Central memory CD8-positive, alpha-beta T cell (primary cell): ENCODE data around the gene MRPL34.
"Not testable (repeated sequence)": the region's sequence is repeated elsewhere in the genome, so short reads cannot be mapped to it uniquely, and the experiment has no call there.

Source experiments
- ATAC-seq: fragments of 150-1000 bp; cut with Tn5 transposase; replicated peaks from 2 replicates; pipeline ENCODE4 v1.10.0; 2022; ENCODE audit warnings: mild to moderate bottlenecking, moderate FRiP score, moderate number of reproducible peaks; ENCODE audit not compliant: poor library complexity, severe bottlenecking; ENCODE audit errors: extremely low read depth
- DNase-seq, 2 donors: peaks; one replicate each; pipeline ENCODE4 v3.0.0; 2021; ENCODE audit warnings: low spot score in 2 of 2
- H3K27ac Mint-ChIP-seq: one replicate; pipeline ENCODE4 v1.8.0; 2022; ENCODE audit warnings: low read depth, mild to moderate bottlenecking, moderate library complexity, mixed read lengths
- H3K27me3 Mint-ChIP-seq: one replicate; pipeline ENCODE4 v1.8.0; 2022; ENCODE audit warnings: mixed read lengths
- H3K36me3 Mint-ChIP-seq: one replicate; pipeline ENCODE4 v1.8.0; 2022; ENCODE audit warnings: mild to moderate bottlenecking, moderate library complexity, mixed read lengths; ENCODE audit not compliant: insufficient read depth
- H3K4me1 Mint-ChIP-seq: one replicate; pipeline ENCODE4 v1.8.0; 2022; ENCODE audit warnings: mixed read lengths
- H3K4me3 Mint-ChIP-seq: one replicate; pipeline ENCODE4 v1.8.0; 2022; ENCODE audit warnings: mild to moderate bottlenecking, moderate library complexity, mixed read lengths
- H3K9me3 Mint-ChIP-seq: one replicate; pipeline ENCODE4 v1.8.0; 2022; ENCODE audit warnings: mixed read lengths

The MRPL34 gene

GRCh38 chr19:17292301-17293074, 13.2 kb upstream of the MRPL34 start:
- Mint-ChIP-seq H3K27ac (no peak overlapping the region), H3K27me3 (no peaks in the 10 kb centered on the region), H3K9me3 (no peaks in the 10 kb centered on the region), H3K4me3 (peak overlapping the region; percentile 84), H3K36me3 (peaks cover 2% of the 10 kb centered on the region), H3K4me1 (no peaks in the 10 kb centered on the region)
- ATAC-seq (peak; percentile 96), DNase-seq (peak; percentile 65 to 75)

DNA sequence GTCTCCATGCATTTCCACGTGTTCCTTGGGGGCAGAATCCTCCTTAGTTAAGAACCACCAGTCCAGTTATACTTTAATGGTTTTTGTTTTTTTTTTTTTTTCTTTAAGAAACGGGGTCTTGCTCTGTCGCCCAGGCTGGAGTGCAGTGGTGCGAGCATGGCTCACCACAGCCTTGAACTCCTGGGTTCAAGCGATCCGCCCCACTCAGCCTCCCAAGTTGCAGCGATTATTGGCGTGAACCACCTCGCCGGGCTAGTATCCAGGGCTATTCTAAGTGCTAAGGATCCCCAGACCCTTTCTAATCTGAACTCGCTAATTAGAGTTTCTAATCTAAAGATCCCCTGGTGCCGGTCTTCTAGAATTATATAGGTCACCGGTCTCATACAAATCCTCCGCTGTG, 12.1 kb upstream of the MRPL34 start:
- Mint-ChIP-seq H3K27me3 (no peaks in the 10 kb centered on the region), H3K9me3 (no peaks in the 10 kb centered on the region), H3K27ac (no peak overlapping the region), H3K4me3 (no peak overlapping the region), H3K36me3 (peaks cover 2% of the 10 kb centered on the region), H3K4me1 (no peaks in the 10 kb centered on the region)
- ATAC-seq (no peak), DNase-seq (no peak)

DNA sequence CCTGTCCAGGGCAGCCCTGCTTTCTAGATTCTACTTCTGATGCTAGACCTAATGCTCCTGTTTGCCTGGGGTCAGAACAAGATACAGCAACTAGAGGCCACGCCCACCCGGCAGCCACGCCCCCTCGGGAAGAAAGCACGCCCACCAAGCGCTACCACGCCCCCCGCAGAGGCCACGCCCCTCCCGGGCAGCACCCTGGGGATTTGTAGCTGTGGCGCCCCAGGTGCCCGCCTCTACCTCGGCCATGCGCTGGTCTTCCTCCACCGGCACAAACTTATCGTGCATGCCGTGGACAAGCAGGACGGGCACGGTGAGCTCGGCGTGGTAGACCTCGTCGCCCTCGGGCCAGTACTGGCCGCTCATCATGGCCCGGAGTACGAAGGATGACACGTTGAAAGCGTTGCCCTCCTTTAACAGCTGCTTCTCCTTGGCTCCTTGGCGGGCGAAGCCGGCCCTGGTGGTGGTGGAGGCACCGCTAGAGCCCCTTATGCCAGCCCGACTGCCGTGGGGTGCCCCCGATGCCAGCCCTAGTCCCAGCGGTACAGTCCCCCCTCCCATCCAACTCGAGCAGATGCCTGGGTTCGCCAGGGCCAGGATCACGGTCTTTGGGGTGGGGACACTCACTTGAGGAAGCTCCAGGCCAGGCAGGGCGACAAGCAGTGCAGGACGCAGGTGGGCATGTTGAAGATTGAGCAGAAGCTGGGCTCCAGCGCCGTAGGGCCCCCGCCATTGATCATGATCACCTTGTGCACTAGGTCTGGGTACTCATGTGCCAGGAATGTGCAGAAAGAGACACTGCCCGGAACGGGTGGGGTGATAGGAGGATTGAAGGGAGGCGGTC, 11.4 kb upstream of the MRPL34 start:
- peak; percentile 21 to 32 for DNase-seq
- H3K4me1 Mint-ChIP-seq = no peaks in the 10 kb centered on the region
- ATAC-seq = no peak
- no peak overlapping the region for H3K27ac Mint-ChIP-seq
- peaks cover 2% of the 10 kb centered on the region for H3K36me3 Mint-ChIP-seq
- no peak overlapping the region for H3K4me3 Mint-ChIP-seq
- H3K9me3 Mint-ChIP-seq = no peaks in the 10 kb centered on the region
- H3K27me3 Mint-ChIP-seq = no peaks in the 10 kb centered on the region

DNA sequence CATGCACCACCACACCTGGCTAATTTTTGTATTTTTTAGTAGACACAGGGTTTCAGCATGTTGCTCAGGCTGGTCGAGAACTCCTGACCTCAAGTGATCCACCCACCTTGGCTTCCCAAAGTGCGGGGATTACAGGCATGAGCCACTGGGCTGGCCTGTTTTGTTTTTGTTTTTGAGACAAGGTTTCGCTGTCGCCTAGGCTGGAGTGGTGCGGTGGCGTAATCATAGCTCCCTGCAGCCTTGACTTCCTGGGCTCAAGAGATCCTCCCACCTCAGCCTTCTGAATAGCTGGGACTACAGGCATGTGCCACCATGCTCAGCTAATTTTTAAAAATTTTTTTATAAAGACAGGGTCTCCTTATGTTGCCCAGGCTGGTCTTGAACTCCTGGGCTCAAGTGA, 10.1 kb upstream of the MRPL34 start:
- not testable (repeated sequence) for ATAC-seq, H3K4me1 Mint-ChIP-seq, H3K27me3 Mint-ChIP-seq, DNase-seq, H3K4me3 Mint-ChIP-seq, H3K27ac Mint-ChIP-seq, H3K36me3 Mint-ChIP-seq, H3K9me3 Mint-ChIP-seq

- H3K4me1 Mint-ChIP-seq = no peaks in the 10 kb centered on the region
- H3K36me3 Mint-ChIP-seq = peaks cover 2% of the 10 kb centered on the region
- no peaks in the 10 kb centered on the region for H3K9me3 Mint-ChIP-seq
- DNase-seq = no peak
- ATAC-seq = no peak
- no peaks in the 10 kb centered on the region for H3K27me3 Mint-ChIP-seq
- H3K4me3 Mint-ChIP-seq = no peak overlapping the region
- H3K27ac Mint-ChIP-seq = no peak overlapping the region
Observed at GRCh38 chr19:17296273-17296672, 9.4 kb upstream of the MRPL34 start.

- no peaks in the 10 kb centered on the region for H3K27me3 Mint-ChIP-seq
- H3K9me3 Mint-ChIP-seq = no peaks in the 10 kb centered on the region
- no peak overlapping the region for H3K27ac Mint-ChIP-seq
- no peak overlapping the region for H3K4me3 Mint-ChIP-seq
- no peaks in the 10 kb centered on the region for H3K4me1 Mint-ChIP-seq
- ATAC-seq (no peak), DNase-seq (no peak)
- H3K36me3 Mint-ChIP-seq = peaks cover 2% of the 10 kb centered on the region
Observed at GRCh38 chr19:17296976-17297375, 8.7 kb upstream of the MRPL34 start.

DNA sequence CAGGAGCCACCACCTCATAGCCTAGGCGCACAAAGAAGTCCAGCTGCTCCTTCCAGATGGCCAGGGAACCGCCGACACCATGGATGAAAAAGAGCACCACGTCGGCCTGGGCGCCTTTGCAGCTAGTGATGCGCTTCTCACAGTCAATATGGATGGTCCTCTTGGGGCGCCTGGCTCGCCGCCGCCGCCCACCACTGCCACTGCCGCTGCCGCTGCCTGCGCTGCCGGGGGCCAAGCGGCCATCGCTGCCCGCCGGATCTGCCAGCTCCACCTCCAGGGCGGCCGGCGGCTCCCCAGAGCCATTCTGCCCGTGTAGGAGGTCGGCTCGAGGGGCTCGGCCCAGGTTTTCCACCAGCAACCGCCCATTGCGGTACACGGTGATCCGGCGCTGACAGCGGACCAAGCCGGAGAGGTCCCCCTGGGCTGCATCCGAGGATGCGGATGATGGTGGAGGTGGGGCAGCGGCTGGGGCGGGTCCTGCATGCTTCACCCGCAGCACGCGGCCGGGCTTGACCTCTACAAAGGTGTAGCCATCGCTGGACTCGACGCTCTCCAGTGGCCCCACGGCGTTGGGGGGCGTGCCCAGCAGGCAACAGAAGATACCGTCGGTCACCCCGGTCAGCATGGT, 4.6 kb upstream of the MRPL34 start:
- DNase-seq (no peak), ATAC-seq (no peak)
- Mint-ChIP-seq H3K36me3 (peaks cover 5% of the 10 kb centered on the region), H3K4me3 (no peak overlapping the region), H3K9me3 (no peaks in the 10 kb centered on the region), H3K4me1 (peaks cover 14% of the 10 kb centered on the region), H3K27ac (no peak overlapping the region), H3K27me3 (no peaks in the 10 kb centered on the region)

GRCh38 chr19:17302391-17303166, 3.1 kb upstream of the MRPL34 start:
- ATAC-seq = no peak

GRCh38 chr19:17303167-17303939, 2.3 kb upstream of the MRPL34 start, which contains the start of gene ABHD8:
Gene ABHD8, minus strand, starts transcription at chr19:17303425. Its CDS starts 1,809 bp downstream, at chr19:17301616.
- DNase-seq (peak; percentile 86 to 87), ATAC-seq (peak; percentile 65)
- Mint-ChIP-seq H3K4me1 (peaks cover 21% of the 10 kb centered on the region), H3K27ac (no peak within 1 kb of the TSS), H3K4me3 (peak within 1 kb of the TSS; percentile 72), H3K36me3 (peaks cover 3% of the 10 kb centered on the region), H3K27me3 (no peaks in the 10 kb centered on the region), H3K9me3 (no peaks in the 10 kb centered on the region)

More at GRCh38 chr19:17302391-17303166, 3.1 kb upstream of the MRPL34 start:
- Mint-ChIP-seq H3K27me3 (no peaks in the 10 kb centered on the region), H3K36me3 (peaks cover 3% of the 10 kb centered on the region), H3K27ac (no peak overlapping the region), H3K9me3 (no peaks in the 10 kb centered on the region), H3K4me1 (peaks cover 16% of the 10 kb centered on the region), H3K4me3 (peak overlapping the region; percentile 72)
- DNase-seq = no peak

- H3K36me3 Mint-ChIP-seq = peaks cover 3% of the 10 kb centered on the region
- DNase-seq = no peak
- no peaks in the 10 kb centered on the region for H3K27me3 Mint-ChIP-seq
Observed at GRCh38 chr19:17303940-17304267, 1.8 kb upstream of the MRPL34 start.

DNA sequence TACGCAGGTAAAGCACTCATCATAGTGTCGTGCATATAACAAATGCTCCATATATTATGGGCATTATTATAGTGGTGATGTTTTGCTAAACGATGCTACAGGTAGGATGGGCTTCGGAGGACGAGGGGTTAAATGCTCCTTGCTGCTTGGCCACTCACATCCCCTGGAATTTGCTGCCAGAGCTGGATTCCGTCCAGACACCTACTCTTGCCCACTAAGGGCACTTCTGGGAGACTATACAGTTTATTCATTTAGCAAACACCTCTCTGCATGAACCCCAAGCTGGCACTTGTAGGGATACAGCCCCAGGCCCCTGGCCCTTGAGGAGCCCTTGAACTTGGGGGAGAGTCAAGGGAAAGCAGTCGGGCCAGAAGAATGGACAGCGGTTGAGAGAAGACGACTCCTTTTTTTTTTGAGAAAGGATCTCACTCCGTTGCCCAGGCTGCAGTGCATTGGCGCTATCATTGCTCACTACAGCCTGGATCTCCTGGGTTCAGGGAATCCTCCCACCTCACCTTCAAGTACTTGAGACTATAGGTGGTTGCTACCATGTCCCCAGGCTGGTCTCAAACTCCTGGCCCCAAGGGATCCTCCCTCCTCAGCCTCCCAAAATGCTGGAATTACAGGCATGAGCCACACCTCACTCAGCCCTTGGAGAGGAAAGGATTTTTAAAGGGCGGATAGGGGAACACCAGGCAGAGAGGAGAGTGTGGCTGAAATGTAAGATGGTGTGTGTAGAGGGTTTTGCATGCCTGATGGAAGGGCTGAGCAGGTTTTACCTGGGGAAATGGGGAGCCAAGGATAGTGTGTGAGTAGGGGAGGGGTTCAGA, 1.1 kb upstream of the MRPL34 start:
- H3K27me3 Mint-ChIP-seq = no peaks in the 10 kb centered on the region
- H3K4me1 Mint-ChIP-seq = peaks cover 29% of the 10 kb centered on the region
- no peak overlapping the region for H3K27ac Mint-ChIP-seq
- H3K4me3 Mint-ChIP-seq = peak overlapping the region; percentile 82
- ATAC-seq (no peak), DNase-seq (no peak)
- peaks cover 8% of the 10 kb centered on the region for H3K36me3 Mint-ChIP-seq
- no peaks in the 10 kb centered on the region for H3K9me3 Mint-ChIP-seq

More at GRCh38 chr19:17303940-17304267, 1.8 kb upstream of the MRPL34 start:
- Mint-ChIP-seq H3K4me1 (peaks cover 22% of the 10 kb centered on the region), H3K4me3 (peak overlapping the region; percentile 72), H3K27ac (no peak overlapping the region), H3K9me3 (no peaks in the 10 kb centered on the region)
- no peak for ATAC-seq
